G401.6 (cell line): ENCODE data around the gene FANK1.
"Not testable (repeated sequence)": the region's sequence is repeated elsewhere in the genome, so short reads cannot be mapped to it uniquely, and the experiment has no call there.

Experiments used
- FAIRE-seq: peaks from 2 replicates; lab custom pipeline; 2012; peaks lifted over from hg19 to GRCh38; lab: Jason Lieb, UNC

FANK1 gene

DNA sequence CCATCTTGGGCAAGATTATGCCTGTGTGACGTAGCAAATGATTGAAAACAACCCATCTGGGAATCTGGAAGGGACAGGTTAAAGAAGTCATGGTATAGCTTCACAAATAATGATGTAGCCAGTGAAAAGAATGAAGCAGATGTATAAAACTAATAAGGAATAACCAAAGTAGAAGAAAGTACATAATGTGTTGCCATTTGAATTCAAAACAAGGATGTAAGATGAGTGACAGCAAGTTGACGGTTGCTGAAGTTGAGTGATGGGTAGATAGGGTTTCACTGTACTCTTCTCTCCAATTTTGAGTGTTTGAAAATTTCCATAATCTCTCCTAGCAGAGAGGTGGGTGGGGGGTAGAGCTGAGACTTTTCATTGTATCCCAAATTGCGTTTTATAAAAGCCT lies 133.6 kb downstream of the FANK1 start:
- no peak for FAIRE-seq

DNA sequence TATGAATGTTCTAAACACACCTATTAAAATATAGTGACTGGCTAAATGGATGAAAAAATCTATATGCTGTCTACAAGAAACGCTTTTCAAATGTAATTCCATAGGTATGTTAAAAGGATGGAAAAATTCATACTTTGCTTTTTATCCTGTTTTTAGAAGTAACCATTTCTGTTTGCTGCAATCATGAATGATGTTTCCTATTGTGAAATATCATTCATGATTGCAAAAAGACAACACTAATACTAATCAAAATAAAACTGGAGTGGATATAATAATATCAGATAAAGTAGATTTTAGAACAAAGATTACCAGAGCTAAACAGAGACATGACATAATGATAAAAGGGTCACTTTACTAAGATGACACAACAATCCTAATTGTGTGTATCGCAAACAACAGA lies 138.2 kb downstream of the FANK1 start:
- FAIRE-seq, result no peak

DNA sequence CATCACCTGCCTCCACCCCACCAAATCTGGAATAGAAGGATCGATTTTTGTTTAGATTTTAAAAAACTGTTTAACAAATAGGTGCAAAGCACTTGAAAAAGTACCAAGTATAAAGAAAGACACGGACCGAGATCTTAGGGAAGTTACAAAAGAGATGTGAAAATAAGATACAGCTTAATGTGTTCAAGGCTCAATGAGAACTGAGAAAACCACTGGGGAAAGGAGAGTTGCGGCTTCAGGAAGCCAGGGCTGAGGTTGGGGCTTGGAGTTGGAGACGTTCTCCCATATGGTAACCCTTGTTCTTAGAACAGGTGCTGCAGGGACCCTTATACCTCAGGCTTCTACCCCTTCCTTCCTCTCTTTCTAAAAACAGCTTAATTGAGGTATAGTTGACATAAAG lies 140.2 kb downstream of the FANK1 start:
- FAIRE-seq, result no peak

DNA sequence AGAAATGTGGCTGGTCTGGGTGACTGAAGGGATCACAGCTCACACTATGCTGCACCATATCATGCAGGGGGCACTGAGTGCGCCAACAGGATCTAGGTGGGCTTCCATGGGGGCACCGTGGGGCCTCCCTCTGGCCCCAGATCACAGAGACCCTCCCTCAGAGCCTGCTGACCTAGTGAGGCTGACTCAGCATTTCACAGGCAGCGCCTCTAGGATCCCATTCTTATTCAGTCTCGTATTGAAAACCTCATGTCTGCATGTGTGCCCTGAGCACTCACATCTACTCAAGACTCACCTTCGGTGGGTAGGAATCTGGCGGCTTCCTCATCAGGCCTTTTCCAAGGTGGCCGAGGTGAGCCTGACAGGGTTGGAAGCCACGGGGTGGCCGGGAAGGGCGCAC lies 141.6 kb downstream of the FANK1 start:
- no peak for FAIRE-seq

DNA sequence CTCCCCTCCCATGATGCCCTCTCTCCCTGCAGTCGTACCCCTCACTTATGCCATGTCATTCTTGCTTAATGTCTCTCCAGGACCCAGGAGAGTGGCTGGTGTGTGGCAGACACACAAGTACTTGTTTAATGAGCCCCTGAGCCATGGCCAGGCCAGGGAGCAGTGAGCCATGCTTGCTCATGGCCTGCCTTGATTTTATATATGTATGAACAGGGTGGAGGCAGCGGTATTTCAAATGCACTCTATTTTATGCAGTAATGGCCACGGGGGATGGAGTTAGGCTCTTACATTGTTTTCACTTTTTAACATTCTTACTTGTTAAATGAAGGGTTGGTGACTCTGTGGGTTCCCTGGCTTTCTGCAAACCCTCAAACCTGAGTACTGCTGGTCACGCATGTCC lies 144.8 kb downstream of the FANK1 start:
- FAIRE-seq, result no peak

DNA sequence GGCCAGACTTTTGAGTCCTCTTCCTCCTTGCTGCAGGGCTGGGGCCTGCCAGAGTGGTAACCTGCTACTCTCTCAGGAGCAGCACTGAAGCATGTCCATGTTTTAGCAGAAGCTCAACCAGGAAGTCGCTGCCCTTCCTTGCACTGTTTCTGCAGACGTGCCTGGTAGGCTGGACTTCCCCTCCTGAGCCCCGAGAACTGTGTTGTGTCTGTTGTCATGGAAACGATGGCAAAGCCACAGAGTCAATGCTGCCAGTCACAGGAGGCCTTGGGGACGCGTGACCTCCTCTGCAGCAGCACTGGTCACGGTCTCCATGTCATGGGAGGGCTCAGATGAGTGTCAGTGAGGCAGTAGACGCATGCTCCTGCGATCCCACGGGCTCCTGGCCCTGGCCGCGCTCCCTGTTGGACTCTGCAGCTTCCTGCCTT lies 145.5 kb downstream of the FANK1 start:
- no peak for FAIRE-seq

DNA sequence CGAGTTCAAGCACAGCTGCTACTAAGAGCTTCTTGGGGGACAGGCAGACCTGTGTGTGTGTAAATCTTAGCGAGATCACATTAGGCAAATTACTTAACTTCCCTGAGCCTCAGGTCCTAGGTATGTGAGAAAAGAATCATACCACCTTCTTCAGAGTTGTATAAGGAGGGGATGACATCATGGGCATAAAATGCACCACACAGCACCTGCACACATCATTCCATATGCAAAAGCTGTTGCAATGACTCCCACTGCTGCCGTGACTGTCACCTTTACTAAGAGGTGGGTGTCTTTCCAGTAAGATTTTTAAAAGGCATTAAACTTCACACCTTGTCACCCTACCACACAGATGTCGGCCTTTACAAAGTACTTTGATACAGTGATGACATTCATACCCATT lies 146.0 kb downstream of the FANK1 start:
- no peak for FAIRE-seq

DNA sequence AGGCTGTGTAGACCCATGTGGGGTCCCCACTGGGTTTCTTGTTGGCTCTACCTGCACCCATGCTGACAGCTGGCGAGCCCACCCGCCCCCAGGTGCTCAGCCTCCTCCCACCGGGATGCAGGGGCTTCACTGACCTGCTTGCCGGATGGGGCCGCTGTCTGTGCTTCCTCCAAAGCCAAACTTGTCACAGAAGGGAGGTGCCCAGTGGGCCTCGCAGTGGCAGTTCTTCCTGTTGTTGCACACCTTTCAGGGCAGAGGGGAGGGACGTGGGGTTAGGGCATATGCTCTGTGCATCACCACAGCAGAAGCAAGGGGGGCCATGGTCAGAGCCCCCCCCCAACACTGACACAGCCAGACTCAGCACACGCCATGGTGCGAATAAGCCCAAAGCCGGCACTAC lies 146.5 kb downstream of the FANK1 start:
- no peak for FAIRE-seq

DNA sequence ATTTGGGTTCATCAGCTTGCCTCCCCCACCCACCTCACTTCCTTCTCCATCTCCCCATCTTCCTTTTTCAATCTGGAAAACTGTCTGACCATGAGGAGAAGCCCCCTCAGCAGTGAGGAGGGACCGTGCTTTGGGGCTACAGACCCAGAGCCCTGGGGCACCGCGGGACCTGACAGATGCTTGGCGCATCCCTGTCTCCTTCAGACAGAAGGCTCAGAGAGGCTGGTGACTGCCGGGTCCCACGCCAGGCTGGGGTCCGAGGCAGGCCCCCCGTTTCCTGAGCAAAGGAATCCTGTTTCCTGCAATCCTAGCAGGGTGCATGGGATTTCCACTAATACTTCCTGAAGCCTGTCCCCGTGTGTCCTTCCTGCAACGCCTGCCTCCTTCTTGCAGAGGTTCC lies 147.0 kb downstream of the FANK1 start:
- FAIRE-seq, result no peak

DNA sequence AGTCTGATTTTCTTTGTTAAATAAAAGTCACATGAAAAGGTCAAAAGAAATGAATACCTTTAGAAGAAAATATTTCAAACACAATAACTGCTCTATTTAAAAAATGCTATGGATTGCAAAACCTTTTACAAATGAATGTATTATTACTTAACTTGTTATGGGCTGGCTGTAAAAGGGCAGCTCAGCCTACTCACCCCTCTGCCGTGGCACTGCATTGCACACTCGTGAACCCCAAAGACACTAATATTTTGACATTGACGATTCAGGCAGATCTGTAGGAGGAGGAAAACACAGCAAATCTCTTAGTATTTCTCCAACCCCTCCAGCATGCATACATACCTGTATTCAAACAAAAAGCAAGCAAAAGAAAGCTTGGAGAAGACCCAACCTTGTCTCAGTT lies 149.5 kb downstream of the FANK1 start:
- no peak for FAIRE-seq

DNA sequence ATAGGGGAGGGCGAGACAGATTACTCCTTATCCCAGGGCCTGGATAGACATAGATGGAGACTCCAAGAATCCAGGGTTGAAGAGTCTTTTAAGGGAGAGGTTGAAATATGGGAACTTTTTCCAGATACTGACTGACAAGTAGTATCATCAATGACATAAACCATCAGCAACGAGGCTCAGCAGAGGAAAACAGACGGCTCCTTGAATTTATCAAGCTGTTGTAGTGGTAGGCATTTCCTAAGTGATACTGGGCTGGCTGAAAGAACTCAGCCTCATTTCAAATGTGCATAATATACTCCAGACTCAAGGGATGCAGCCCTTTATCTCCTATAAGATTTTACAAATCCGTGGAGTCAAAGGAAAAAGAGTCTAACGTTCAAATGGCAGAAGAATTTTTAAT lies 150.5 kb downstream of the FANK1 start:
- FAIRE-seq, result no peak

DNA sequence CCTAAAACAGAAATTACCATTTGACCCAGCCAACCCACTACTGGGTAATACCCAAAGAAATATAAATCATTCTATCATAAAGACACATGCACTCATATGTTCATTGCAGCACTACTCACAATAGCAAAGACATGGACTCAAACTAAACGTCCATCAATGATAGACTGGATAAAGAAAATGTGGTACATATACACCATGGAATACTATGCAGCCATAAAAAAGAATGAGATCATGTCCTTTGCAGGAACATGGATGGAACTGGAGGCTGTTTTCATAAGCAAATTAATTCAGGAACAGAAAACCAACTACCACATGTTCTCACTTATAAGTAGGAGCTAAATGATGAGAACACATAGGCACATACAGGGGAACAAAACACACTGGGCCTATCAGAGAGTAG lies 151.4 kb downstream of the FANK1 start:
- FAIRE-seq, result not testable (repeated sequence)

DNA sequence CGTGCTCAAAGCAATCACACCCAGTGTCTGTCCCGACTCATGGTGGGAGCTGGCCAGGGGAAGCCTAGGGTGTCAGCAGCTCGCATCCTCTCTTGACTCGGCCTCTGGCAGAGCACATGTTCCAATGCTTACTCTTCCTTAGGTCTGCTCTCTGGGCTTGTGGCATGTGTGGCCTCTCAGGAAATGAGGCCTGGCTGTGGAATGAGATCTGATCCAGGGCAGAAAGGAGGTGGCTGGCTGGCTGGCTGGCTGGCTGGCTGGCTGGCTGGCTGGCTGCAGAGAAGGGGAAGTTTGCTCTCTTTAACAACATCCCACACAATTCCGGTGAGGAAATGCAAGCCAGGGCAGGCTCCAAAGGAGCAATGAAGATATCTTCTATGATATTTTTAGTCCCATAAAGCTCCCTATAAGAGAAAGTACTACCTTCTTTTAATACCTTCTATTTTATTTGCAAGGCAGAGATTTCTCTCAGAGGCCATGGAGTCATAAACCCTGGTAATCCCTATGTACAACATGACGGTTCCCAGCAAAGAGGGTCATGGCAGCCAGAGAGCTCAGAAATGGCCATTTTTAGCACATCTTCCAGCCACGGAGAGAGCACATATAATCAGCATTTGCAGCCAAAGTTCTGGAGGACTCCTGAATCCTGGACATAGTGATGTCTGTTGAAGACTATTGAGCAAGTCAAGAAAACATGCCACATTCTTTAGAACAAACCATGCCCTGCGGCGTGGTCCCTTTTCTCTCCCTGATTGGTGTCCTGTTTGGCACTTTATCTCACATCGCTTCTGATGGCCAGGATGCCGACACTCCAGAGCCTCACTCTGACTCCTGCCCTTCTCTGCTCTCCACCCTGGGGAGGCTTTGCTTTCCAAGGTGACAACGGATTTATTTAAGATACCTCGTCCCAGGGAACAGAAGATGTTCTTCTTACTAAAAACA lies 153.7 kb downstream of the FANK1 start:
- no peak for FAIRE-seq

DNA sequence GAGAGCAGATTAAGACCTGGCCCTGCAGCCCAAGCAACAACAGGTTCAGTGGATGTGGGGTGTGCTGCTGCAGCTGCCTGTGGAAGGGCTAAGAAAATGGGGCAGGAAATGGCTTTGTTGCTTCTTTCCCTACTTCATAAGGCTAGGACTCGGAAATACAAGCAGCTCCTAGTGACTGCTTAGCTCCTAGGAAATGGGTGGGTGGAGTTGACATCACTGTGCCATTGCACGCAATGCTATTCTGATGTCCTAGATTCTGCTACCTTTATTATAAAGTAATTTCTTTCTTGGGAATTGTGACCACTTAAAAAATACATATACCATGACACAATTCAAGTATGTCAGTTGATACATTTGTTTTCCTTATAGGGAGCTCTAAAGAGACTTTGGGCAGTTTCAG lies 155.8 kb downstream of the FANK1 start:
- FAIRE-seq, result no peak

DNA sequence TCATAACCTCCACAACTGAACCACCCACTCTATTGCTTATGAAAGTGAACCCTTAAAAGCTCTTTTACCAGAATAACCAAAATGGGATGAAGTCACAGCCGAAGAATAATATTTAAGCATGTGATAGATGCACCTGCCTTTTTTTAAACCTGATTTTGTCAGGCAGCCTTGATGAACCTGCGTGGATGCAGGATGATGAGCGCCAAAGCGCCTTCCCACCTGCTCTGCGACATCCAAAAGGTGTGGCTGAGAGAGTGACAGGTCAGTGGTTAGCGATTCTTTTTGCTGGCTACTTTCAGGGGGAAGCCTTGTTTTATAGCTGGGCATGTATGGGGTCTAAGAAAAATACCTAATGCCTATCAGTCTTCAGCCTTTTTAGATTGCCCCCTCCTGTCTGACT lies 157.8 kb downstream of the FANK1 start:
- no peak for FAIRE-seq

DNA sequence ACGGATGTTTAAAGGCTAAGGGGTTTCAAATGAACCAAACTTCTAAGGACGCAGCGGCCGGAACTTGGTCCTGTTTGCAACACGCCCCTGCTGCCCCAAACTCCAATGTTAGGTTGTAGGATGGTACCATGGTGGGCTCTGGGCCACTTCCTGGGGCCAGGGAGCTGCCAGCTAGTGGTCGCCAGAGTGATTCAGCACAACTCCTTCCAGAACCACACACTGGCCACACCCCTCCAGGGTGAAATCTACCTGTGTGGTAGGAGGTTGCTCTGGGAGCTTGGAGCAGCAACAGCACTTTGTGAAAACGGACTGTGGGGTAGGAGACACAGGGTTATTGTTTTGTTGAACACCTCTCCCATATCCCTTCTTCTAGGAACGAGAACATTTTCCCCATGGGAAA lies 161.1 kb downstream of the FANK1 start:
- no peak for FAIRE-seq

DNA sequence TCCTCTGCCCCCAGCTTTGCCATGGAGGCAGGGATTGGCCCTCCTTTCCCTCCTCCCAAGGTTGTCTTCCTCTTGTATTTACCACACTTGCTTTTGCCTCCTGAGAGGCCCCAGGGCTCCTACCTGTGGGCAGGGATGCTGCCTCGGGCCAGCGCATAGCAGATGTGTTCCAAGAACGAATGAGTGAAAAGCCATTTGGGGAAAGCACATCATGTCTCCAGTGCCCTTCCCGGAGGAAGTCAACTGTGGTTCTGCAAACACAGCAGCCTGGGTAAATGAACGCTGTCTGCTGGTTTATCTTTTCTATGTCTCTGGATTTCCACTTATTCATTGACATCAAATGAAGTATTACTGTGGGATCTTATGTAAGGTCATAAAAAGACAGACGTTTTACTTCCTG lies 161.7 kb downstream of the FANK1 start:
- no peak for FAIRE-seq

DNA sequence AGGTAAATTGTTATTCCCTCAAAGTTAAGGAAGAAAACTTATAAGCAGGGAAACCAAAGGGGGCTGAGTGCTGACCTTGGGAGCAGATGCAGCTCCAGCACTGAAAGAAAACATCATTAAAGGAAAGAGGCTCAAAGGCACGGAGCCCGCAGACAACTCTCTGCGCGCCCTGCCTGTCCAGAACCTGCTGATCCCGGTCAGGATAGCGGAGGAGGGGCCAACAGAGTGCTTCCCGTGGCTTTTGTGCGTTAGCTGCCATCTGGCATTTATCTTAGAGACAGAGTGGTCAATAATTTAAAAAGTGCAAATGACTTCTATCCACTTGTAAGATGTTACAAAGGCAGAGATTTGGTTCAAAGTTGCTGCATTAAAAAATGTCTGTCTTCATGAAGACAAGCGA lies 162.1 kb downstream of the FANK1 start:
- no peak for FAIRE-seq
